GM21737 (cell line): ENCODE data around the gene ZNF410.

ENCODE experiments used
- ATAC-seq: cut with Tn5 transposase; IDR thresholded peaks from one replicate; pipeline ENCODE4 v1.9.1; 2021; ENCODE audit warnings: mild to moderate bottlenecking, moderate library complexity; ENCODE audit not compliant: unreplicated experiment

The ZNF410 gene

GRCh38 chr14:73949752-73950734, 63.4 kb downstream of the ZNF410 start, which contains the start of the genes COQ6 and FAM161B:
Gene COQ6 (plus strand): TSS chr14:73950302. CDS start chr14:73950333, 31 bp downstream.
Gene FAM161B (minus strand): TSS chr14:73950094. CDS start chr14:73950026, 68 bp downstream.
- peak; percentile 94 for ATAC-seq

GRCh38 chr14:73953731-73954130, 67.1 kb downstream of the ZNF410 start:
- no peak for ATAC-seq

GRCh38 chr14:73955674-73956073, 69.0 kb downstream of the ZNF410 start:
- ATAC-seq, result no peak

GRCh38 chr14:73958591-73958990, 71.9 kb downstream of the ZNF410 start:
- ATAC-seq, result no peak

- ATAC-seq, result no peak
Measured at GRCh38 chr14:73961192-73961591, 74.5 kb downstream of the ZNF410 start.

DNA sequence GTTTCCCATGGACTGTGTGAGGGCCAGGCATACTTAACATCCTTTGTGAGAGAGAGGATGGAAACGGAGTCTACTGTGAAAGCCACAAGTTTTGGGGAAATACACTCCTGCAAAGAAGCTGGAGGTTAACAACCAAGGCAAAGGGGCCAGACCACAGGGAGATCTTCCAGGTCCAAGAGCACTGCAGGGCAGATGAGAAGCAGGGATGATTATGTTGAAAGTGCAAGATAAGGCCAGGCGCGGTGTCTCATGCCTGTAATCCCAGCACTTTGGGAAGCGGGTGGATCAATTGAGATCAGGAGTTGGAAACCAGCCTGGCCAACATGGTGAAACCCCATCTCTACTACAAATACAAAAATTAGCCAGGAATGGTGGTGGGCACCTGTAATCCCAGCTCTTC, 78.6 kb downstream of the ZNF410 start:
- no peak for ATAC-seq

- no peak for ATAC-seq
Measured at GRCh38 chr14:73968885-73969284, 82.2 kb downstream of the ZNF410 start.

DNA sequence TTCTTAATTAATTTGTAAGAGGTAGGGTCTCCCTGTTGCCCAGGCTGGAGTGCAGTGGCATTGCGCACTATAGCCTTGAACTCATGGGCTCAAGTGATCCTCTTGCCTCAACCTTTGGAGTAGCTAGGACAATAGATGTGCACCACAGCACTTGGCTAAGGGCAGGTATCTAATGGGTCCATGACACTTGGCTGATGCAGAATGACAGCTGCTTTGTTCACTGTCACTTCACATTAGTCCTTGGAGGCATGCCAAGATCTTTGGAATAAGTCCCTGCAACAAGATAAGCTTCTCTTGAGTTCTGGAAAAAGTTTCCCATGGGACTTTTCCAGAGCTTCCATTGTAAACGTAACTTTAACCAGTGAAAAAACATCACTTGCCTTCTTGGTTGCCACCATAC, 86.8 kb downstream of the ZNF410 start:
- no peak for ATAC-seq

- ATAC-seq, result no peak
Measured at GRCh38 chr14:73976125-73976524, 89.5 kb downstream of the ZNF410 start.

- no peak for ATAC-seq
Measured at GRCh38 chr14:73977896-73978295, 91.2 kb downstream of the ZNF410 start.
